ENCODE measurements around the gene PILRA.

- TF ChIP-seq CTCF (IDR thresholded peaks at IDR 0.05) (no peak), POLR2A (IDR thresholded peaks at IDR 0.05) (no peak)
These were observed 68.6 kb downstream of the PILRA start for GRCh38 chr7:100441641-100442535.
